Esophagus squamous epithelium (tissue), 4 donors: ENCODE measurements around the gene GUSB.

Source experiments
- POLR2A ChIP-seq, 4 donors: fragments of 450-650 bp; IDR thresholded peaks; one replicate each; pipeline ENCODE4 v1.6.1; 2017; ENCODE audit warnings: antibody characterized with exemption in 4 of 4, mild to moderate bottlenecking in 4 of 4, moderate library complexity in 3 of 4
- TF ChIP-seq, protein P1 (sequence below), 6 experiments: fragments of 450-650 bp in 4 of 6; fragments of 200-600 bp in 2 of 6; sonication (generic) in 2 of 6; IDR thresholded peaks; one replicate each; pipeline ENCODE4 v1.5.1; 2016 to 2019; ENCODE audit warnings: antibody characterized with exemption in 6 of 6, mild to moderate bottlenecking in 4 of 6, moderate library complexity in 4 of 6

DNA sequence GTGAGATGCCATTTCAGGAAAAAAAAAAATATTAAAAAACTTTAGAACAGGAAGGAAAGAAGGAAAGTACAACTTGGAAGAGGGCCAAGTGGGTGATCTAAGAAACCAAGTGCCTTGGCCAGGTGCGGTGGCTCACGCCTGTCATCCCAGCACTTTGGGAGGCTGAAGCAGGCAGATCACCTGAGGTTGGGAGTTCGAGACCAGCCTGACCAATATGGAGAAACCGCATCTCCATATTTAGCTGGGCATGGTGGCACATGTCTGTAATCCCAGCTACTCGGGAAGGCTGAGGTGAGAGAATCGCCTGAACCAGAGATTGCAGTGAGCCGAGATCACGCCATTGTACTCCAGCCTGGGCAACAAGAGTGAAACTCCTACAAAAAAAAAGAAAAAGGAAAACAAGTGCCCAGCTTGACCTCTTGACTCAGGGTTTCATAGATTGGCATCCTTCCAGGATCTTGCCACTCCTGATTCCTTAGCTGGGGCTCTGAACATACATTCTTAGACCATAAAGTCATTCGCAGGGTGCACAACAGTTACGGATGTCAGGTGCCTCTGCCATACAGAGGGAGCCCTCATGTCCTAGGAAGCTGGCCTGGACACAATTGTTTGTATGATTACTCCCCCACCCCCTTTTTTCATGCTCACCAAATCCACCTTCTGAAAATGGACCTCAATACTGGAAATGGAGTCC is 2.1 kb upstream of the GUSB start:
- TF ChIP-seq, protein P1, sequence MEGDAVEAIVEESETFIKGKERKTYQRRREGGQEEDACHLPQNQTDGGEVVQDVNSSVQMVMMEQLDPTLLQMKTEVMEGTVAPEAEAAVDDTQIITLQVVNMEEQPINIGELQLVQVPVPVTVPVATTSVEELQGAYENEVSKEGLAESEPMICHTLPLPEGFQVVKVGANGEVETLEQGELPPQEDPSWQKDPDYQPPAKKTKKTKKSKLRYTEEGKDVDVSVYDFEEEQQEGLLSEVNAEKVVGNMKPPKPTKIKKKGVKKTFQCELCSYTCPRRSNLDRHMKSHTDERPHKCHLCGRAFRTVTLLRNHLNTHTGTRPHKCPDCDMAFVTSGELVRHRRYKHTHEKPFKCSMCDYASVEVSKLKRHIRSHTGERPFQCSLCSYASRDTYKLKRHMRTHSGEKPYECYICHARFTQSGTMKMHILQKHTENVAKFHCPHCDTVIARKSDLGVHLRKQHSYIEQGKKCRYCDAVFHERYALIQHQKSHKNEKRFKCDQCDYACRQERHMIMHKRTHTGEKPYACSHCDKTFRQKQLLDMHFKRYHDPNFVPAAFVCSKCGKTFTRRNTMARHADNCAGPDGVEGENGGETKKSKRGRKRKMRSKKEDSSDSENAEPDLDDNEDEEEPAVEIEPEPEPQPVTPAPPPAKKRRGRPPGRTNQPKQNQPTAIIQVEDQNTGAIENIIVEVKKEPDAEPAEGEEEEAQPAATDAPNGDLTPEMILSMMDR (IDR thresholded peaks at IDR 0.05): no peak
- no peak for TF ChIP-seq POLR2A (IDR thresholded peaks at IDR 0.05)
